Activated naive CD8-positive, alpha-beta T cell (primary cell): ENCODE data around the gene ATP2B3.
A peak's percentile ranks its signal among the peaks of the same experiment; 100 is the strongest.

Source experiments
- H3K27ac Mint-ChIP-seq: one replicate; pipeline ENCODE4 v1.8.0; 2021; ENCODE audit warnings: mixed read lengths
- H3K27me3 Mint-ChIP-seq: one replicate; pipeline ENCODE4 v1.8.0; 2021; ENCODE audit warnings: mixed read lengths
- H3K36me3 Mint-ChIP-seq: one replicate; pipeline ENCODE4 v1.8.0; 2021; ENCODE audit warnings: mixed read lengths
- H3K4me1 Mint-ChIP-seq: one replicate; pipeline ENCODE4 v1.8.0; 2021; ENCODE audit warnings: low read depth, mixed read lengths
- H3K4me3 Mint-ChIP-seq: one replicate; pipeline ENCODE4 v1.8.0; 2021; ENCODE audit warnings: mild to moderate bottlenecking, mixed read lengths
- H3K9me3 Mint-ChIP-seq: one replicate; pipeline ENCODE4 v1.8.0; 2021; ENCODE audit warnings: low read depth, mixed read lengths

Gene ATP2B3

DNA sequence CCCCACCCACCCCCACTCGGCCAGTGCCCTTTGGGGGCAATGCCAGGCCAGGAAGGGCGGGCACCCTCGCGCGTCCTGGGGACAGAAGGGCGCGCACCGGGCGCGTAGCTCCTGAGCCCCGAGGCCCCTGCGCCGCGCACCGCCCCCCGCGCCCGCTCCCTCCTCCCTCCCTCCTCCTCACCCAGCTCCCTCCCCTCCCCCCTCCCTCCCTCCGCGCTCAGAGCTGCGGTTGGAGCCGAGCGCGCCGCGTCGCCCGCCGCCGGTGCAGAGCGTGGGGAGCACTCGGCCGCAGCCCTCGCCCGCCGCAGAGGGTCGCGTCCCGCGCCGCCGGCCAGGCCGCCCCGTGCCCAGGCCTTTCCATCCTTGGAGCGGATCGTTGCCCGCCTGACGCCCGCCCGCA is at the start of gene ATP2B3:
TSS of gene ATP2B3 (plus strand) at position 220 of the 400 bp plus-strand sequence. CDS start 18,606 bp downstream, outside the sequence.
- H3K27ac Mint-ChIP-seq, result no peak within 1 kb of the TSS
- H3K27me3 Mint-ChIP-seq, result peaks cover 5% of the 10 kb centered on the region
- H3K4me1 Mint-ChIP-seq, result peaks cover 5% of the 10 kb centered on the region
- H3K9me3 Mint-ChIP-seq, result no peaks in the 10 kb centered on the region
- peak within 1 kb of the TSS; percentile 27 for H3K4me3 Mint-ChIP-seq
- H3K36me3 Mint-ChIP-seq, result no peaks in the 10 kb centered on the region

DNA sequence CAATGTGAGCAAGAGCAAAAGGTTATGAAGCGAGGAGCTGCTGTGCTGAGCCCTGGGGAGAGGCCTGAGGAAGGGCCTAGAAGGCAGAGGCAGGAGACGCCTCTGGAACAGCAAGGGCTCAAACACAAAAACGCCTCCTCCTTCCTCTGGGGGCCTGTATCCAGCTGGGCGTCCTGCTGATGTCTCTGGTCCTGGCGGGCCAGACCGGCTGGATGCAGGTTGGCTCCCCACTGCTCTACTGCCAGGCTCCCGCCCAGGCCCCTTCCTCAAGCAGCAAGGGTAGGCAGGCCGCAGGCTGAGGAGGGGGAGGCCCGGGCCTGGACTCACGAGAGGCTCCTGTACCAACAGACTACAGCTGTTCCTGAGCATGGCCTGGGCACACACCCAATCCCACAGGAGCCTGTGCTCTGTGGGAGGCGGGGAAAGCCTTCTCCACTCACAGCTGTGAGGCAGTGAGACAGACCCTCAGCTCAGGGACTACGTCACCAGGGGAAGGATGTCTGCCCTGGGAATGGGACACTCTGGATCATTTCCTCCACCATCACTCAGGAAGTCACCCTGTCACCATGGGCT is 49.3 kb upstream of the ATP2B3 start:
- peak overlapping the region; percentile 17 for H3K4me3 Mint-ChIP-seq
- no peaks in the 10 kb centered on the region for H3K9me3 Mint-ChIP-seq
- H3K27me3 Mint-ChIP-seq, result no peaks in the 10 kb centered on the region
- H3K4me1 Mint-ChIP-seq, result peaks cover 9% of the 10 kb centered on the region
- no peak overlapping the region for H3K27ac Mint-ChIP-seq
- H3K36me3 Mint-ChIP-seq, result no peaks in the 10 kb centered on the region

DNA sequence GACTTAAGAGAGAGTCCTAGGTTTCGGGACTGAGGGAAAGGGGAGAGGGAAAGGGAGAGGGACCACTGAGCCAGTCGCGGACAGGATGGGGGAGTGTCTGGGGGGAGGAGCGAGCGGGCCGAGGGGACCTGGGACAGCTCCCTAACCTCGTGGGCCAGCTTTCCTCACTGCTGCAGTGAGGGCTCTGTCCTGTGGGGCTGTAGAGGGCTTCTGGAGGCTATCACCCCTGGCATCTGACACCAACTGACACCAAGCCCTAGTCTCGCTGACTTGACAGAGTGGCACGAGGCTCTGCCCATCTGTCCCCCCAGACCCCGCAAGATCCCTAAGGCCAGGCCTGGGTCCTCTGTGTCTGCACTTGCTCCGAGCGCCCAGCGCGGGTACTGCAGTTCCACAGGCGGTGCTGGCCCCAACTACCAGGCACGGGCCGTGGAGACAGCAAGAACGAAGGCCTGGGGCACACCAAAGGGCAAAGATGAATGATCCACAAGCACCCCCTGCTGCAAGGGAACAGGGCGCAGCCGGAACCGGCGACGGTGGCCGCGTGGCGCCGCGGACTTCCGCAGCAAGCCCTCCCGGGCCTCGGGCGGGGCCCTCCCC is 47.5 kb upstream of the ATP2B3 start:
- Mint-ChIP-seq H3K27me3 (no peaks in the 10 kb centered on the region), H3K4me3 (peak overlapping the region; percentile 84), H3K9me3 (no peaks in the 10 kb centered on the region), H3K36me3 (no peaks in the 10 kb centered on the region), H3K27ac (peak overlapping the region; percentile 73), H3K4me1 (peaks cover 9% of the 10 kb centered on the region)

DNA sequence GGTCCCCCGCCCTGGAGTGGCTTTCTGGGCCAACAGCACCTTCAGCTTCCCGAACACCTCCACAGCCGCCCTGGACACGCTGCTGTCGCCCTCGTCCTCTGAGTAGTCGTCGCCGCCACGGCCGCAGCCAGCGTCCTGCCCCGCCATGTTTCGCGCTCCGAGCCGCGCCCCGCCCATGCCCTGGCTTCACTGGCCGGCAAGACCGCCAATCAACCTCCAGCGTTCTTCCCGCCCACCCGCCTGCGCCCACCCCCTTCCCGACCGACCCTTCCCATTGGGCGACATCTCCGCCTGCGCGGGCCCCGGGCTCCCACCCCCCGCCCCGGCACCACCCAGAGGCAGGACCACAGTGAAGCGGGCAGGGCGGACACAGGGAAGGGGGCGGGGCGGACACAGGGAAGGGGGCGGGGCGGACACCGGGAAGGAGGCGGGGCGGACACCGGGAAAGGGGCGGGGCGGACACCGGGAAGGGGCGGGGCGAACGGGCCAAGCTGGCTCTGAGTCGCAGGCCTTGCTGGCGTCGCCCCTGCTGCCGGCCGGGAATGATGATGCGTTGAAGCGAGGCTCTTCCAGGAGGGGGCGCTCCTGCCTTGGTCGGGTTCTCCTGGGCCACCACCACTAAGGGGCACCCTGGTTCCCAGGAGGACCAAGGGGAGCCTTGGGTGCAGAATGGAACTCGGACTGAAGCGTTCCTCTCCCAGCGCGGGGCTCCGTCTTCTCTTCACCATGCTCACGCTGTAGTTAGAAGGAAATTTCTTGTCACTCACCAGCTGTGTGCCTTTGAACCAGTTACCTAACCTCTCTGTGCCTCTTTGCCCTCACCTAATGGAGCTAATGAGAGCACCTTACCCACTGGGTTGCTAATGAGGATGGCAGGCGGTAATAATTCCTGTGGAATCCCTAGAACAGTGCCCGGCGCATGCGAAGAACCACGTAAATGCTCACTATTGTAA is 46.8 kb upstream of the ATP2B3 start, which contains the start of gene HAUS7:
TSS of gene HAUS7 (minus strand) at position 166 of the 953 bp plus-strand sequence. CDS start at position 147, 19 bp downstream.
- H3K36me3 Mint-ChIP-seq, result no peaks in the 10 kb centered on the region
- no peaks in the 10 kb centered on the region for H3K9me3 Mint-ChIP-seq
- H3K4me3 Mint-ChIP-seq, result peak within 1 kb of the TSS; percentile 84
- peak within 1 kb of the TSS; percentile 73 for H3K27ac Mint-ChIP-seq
- H3K4me1 Mint-ChIP-seq, result peaks cover 9% of the 10 kb centered on the region
- no peaks in the 10 kb centered on the region for H3K27me3 Mint-ChIP-seq

DNA sequence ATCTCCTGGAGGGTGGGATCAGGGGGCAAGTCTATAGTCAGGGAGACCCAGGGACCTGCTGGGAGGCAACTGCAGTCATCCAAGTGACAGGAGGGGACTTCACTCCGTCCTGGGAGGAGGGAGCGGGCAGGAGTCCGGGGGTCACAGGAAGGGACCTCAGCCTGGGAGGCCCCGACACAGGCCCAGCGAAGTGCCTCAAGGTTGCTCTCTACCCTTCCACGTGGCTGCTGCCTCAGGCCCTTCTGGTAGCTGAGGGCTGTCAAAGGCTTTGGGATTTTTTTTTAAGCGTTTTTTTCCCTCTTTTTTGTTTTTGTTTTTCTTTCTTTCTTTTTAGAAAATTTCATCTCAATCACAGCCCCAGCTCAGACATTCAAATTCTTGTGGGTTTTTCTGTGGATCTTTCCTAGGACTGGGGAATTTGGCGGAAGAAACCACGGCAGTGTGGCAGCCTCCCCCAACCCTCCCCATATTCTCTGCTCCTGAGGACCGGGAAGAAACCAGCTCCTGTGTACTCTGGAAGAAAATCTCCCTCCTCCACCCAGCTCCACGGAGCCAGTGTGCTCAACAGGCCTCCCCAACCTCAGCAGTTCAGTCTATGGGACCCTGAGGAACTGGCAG is 45.7 kb upstream of the ATP2B3 start:
- H3K9me3 Mint-ChIP-seq, result no peaks in the 10 kb centered on the region
- H3K4me1 Mint-ChIP-seq, result peaks cover 11% of the 10 kb centered on the region
- H3K36me3 Mint-ChIP-seq, result no peaks in the 10 kb centered on the region
- no peaks in the 10 kb centered on the region for H3K27me3 Mint-ChIP-seq
- no peak overlapping the region for H3K4me3 Mint-ChIP-seq
- H3K27ac Mint-ChIP-seq, result no peak overlapping the region

DNA sequence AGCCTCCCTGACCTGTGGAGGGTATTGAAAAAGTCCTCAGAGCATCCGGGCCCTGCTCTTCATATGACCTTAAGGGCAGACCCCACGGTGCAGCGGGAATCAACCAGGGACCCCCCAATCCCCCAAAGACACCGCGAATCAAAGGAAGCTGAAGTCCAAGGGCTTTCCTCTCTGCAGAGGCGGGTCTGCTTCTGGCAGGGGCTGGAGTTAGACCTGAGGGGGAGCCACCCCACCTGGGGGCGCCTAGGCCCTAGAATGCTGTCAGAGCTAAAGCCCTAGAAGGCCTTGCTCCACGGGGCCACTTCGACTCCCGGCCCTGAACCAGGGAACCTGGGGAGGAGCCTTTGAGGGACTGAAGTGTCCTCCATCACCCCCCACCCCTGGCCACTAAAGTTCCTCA is 44.3 kb upstream of the ATP2B3 start:
- Mint-ChIP-seq H3K4me3 (no peak overlapping the region), H3K27ac (no peak overlapping the region), H3K27me3 (no peaks in the 10 kb centered on the region), H3K4me1 (peaks cover 5% of the 10 kb centered on the region), H3K36me3 (no peaks in the 10 kb centered on the region), H3K9me3 (no peaks in the 10 kb centered on the region)

DNA sequence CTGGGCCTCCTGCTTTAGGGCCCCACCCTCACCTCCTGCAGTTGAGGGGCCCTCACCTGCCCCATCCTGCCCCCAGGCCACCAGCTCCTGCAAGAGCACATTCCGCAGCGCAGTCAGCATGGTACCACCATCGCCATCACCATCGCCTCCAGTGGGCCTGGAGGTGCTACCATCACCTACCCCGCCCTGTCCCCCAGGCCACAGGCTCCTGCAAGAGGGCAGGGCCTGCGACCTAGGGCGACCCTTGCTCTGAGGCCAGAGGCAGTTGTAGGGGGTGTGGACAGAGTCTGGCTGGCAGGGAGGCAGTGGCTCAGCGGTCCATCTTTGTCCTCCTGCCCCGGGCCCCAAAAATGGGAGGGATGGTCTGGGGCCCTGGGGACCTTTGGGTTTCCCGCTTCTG is 43.2 kb upstream of the ATP2B3 start:
- Mint-ChIP-seq H3K36me3 (no peaks in the 10 kb centered on the region), H3K4me1 (peaks cover 2% of the 10 kb centered on the region), H3K27me3 (no peaks in the 10 kb centered on the region), H3K9me3 (no peaks in the 10 kb centered on the region), H3K27ac (peak overlapping the region; percentile 46), H3K4me3 (peak overlapping the region; percentile 7)

DNA sequence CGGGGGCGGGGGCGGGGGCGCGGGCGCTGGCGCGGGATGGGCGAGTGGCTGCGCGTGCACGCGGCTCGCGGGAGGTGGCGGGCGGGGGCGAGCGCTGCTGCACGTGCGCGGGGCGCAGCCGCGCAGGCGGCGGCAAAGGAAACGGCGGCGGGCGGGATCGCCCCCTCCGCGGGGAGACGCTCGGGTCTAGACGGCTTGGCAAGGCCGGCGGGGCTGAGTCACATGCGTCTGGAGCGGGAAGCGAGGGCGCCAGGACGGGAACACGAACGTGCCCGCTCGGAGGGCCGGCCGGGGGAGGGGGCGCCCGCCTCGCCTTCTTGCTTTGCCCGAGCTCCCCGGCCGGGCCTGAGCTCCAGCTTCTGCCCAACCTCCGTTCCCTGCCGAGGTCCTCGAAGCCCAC is 42.7 kb upstream of the ATP2B3 start:
- Mint-ChIP-seq H3K36me3 (no peaks in the 10 kb centered on the region), H3K27me3 (no peaks in the 10 kb centered on the region), H3K4me1 (peaks cover 2% of the 10 kb centered on the region), H3K4me3 (no peak overlapping the region), H3K27ac (no peak overlapping the region), H3K9me3 (no peaks in the 10 kb centered on the region)

DNA sequence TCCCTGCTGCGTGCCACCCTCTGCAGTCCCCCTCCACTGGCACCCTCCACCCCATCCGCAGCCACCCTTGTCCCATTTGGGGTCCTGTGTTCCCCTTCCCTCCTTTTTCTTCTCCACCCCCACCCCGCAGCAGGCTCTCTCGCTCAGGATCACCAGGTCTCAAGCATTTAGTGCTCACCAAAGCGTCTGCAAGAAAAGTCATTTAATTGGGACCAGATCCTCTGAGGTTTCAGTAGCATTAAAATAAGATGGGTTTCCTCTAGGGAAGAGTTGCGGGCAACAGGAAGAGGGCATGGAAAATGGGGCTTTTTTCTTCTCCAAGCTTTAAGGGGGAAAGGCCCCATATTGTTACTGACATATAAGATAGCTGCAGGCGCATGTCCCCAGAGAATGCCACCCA is 42.2 kb upstream of the ATP2B3 start:
- peaks cover 2% of the 10 kb centered on the region for H3K4me1 Mint-ChIP-seq
- no peaks in the 10 kb centered on the region for H3K36me3 Mint-ChIP-seq
- H3K27ac Mint-ChIP-seq, result no peak overlapping the region
- H3K4me3 Mint-ChIP-seq, result no peak overlapping the region
- no peaks in the 10 kb centered on the region for H3K9me3 Mint-ChIP-seq
- H3K27me3 Mint-ChIP-seq, result no peaks in the 10 kb centered on the region

DNA sequence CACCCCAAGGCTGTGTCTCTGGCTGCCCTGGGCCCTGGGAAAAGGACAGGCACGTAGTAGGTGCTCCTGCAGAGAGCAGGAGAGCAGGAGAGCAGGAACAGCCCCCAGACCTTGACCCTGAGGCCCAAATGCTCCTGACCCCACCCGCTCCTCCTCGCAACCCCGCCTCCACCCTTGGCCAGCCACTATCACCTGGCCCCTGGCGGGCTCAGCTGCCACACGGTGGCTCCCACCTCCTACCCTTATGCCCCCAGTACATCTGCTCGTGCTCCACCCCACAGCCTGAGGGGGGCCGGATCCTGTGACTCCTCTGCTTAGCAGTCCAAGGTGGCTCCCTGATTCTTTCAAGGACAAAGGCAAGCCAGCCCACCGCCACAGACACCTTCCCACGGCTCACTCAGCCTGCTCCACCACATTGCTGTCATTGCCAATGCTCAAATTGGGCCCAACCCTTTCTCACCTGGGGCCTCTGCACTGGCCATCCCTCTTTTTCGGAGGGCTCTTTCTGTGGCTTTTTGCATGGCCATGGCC is 41.6 kb upstream of the ATP2B3 start:
- Mint-ChIP-seq H3K4me1 (peaks cover 2% of the 10 kb centered on the region), H3K9me3 (no peaks in the 10 kb centered on the region), H3K27me3 (no peaks in the 10 kb centered on the region), H3K4me3 (no peak overlapping the region), H3K27ac (no peak overlapping the region), H3K36me3 (no peaks in the 10 kb centered on the region)

DNA sequence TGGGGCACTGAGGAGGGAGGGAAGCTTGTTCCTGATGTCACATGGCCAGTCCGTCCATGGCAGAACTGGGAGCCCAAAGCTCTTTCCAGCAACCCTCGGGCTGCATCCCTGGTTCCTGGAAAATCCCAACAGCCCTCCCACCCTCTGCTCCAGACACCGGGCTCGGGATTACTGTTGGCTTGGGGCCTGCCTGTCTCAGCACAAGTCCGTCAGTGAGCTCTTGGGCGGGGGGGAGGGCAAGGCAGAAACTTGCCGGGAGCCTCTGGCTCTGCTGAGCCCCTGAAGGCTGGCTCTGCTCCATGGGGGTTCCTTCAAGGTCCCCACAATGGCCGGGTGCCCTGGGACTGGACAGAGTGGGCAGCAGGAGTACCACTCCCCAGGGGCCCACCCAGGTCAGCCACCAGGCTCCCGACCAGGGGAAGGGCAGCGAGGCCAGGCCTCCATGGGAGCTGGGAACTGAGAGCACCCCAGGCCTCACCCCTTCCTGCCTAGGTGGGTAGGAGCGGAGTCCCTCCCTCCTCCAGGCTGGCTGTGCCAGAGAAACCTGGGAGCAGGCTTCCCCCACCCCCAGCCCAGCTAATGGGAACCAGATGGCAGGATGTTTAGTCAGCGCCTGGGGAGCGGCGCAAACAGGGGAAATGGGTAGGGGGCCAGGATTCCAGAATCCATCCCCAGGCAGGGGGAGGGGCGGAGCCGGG is 40.6 kb upstream of the ATP2B3 start:
- Mint-ChIP-seq H3K9me3 (no peaks in the 10 kb centered on the region), H3K36me3 (no peaks in the 10 kb centered on the region), H3K4me3 (no peak overlapping the region), H3K27me3 (no peaks in the 10 kb centered on the region), H3K4me1 (peaks cover 2% of the 10 kb centered on the region), H3K27ac (no peak overlapping the region)

DNA sequence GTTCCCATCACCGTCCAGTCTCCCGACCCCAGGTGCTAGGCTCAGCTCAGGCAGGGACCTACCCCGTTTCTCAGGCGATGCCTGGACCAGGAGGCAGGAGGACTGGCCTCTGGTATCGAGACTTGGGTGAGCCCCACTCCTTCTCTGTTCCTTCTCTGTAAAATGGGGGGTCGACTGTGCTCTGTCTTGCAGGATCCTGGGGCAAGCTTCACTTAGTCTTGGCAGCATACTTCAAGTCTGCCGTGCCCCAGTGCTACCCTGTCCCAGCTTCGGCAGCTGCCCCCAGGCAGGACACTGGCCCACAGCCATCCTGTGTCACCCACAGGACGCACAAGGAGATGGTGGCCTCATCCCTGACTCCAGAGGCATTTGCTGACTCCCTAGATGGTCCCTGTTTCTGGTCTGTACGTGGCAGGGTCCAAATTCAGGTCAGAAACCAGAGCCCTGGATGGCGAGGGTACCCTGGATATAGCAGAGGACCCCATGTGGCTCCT is 40.0 kb upstream of the ATP2B3 start:
- no peak overlapping the region for H3K4me3 Mint-ChIP-seq
- peaks cover 2% of the 10 kb centered on the region for H3K4me1 Mint-ChIP-seq
- no peaks in the 10 kb centered on the region for H3K9me3 Mint-ChIP-seq
- no peaks in the 10 kb centered on the region for H3K36me3 Mint-ChIP-seq
- no peaks in the 10 kb centered on the region for H3K27me3 Mint-ChIP-seq
- H3K27ac Mint-ChIP-seq, result no peak overlapping the region

DNA sequence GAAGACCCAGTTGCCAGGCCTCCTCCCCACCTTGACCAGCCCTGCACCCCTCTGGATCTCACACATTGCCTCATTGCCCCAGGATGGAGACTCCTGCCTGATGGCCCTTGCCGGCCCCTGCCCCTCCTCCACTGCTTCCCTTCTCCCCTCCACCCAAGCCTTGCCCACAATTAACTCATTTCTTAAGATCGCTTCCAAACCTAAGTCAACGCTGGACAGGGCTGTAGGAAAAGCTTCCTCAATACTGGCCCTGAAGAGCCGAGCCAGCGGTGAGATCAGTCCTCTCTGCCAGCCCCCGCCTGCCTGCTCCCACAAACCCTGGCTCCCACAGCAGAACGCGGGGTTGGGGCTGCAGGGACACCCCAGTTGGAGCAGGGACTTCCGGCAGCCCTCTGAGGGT is 39.5 kb upstream of the ATP2B3 start:
- H3K36me3 Mint-ChIP-seq, result no peaks in the 10 kb centered on the region
- H3K9me3 Mint-ChIP-seq, result no peaks in the 10 kb centered on the region
- peaks cover 2% of the 10 kb centered on the region for H3K4me1 Mint-ChIP-seq
- H3K27me3 Mint-ChIP-seq, result no peaks in the 10 kb centered on the region
- H3K27ac Mint-ChIP-seq, result no peak overlapping the region
- no peak overlapping the region for H3K4me3 Mint-ChIP-seq

DNA sequence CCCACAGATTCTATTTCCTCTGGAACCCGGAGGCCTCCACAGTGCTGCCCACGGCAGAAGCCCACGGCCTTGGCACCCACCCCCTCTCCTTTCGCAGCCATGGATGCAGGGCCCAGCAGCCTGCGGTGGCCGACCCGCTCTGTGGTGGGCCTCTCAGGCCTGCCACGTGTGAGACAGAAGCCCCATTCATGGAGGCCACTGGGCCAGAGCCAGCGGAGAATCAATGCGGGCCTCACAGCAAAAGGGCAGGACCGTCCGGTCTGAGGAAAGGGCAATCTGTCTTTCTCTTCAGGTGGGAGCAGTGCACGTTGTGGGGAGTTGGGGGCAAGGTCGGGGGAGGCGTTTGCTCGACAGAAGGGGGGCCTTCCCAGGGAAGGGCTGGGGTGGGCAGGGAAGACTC is 38.7 kb upstream of the ATP2B3 start:
- no peaks in the 10 kb centered on the region for H3K9me3 Mint-ChIP-seq
- H3K4me1 Mint-ChIP-seq, result peaks cover 2% of the 10 kb centered on the region
- H3K36me3 Mint-ChIP-seq, result no peaks in the 10 kb centered on the region
- H3K27ac Mint-ChIP-seq, result no peak overlapping the region
- H3K27me3 Mint-ChIP-seq, result no peaks in the 10 kb centered on the region
- no peak overlapping the region for H3K4me3 Mint-ChIP-seq
